SK-N-SH treated with all-trans-retinoic acid at 6 μM for 48 hours (cell line): Measurements from ENCODE around the gene PLEKHO1.

Source experiments
- ATAC-seq: fragments of 200-7000 bp; cut with Tn5 transposase; 3 replicates; pipeline ENCODE4 v1.9.1; 2020; ENCODE audit warnings: mild to moderate bottlenecking, moderate library complexity
- ARNTL ChIP-seq: fragments of 450-650 bp; formaldehyde crosslinking; IDR thresholded peaks from 2 replicates; pipeline ENCODE4 v1.5.0; 2020; ENCODE audit warnings: low read depth, mild to moderate bottlenecking, moderate library complexity, borderline replicate concordance
- BACH2 ChIP-seq: fragments of 250-450 bp; sonication (Bioruptor Pico); IDR thresholded peaks from 2 replicates; pipeline ENCODE4 v1.9.0; 2021; ENCODE audit warnings: mild to moderate bottlenecking, borderline replicate concordance
- CSDC2 ChIP-seq: fragments of 250-450 bp; sonication (Bioruptor Pico); IDR thresholded peaks from 2 replicates; pipeline ENCODE4 v1.5.0; 2020; ENCODE audit warnings: mild to moderate bottlenecking, moderate library complexity
- ESRRG ChIP-seq: fragments of 250-450 bp; sonication (Bioruptor Pico); IDR thresholded peaks from 2 replicates; pipeline ENCODE4 v1.6.1; 2021; ENCODE audit warnings: mild to moderate bottlenecking
- GLIS3 ChIP-seq: fragments of 250-450 bp; sonication (Bioruptor Pico); IDR thresholded peaks from 2 replicates; pipeline ENCODE4 v1.5.0; 2020; ENCODE audit warnings: mild to moderate bottlenecking, moderate library complexity
- ISL1 ChIP-seq: fragments of 250-450 bp; sonication (Bioruptor Pico); IDR thresholded peaks from 2 replicates; pipeline ENCODE4 v2.1.2; 2022; ENCODE audit warnings: mild to moderate bottlenecking, moderate library complexity
- OSR1 ChIP-seq: fragments of 250-450 bp; sonication (Bioruptor Pico); IDR thresholded peaks from 2 replicates; pipeline ENCODE4 v1.8.0; 2022; ENCODE audit warnings: moderate library complexity, mild to moderate bottlenecking, inconsistent platforms
- PPARA ChIP-seq: fragments of 250-450 bp; sonication (Bioruptor Pico); IDR thresholded peaks from 2 replicates; pipeline ENCODE4 v1.5.0; 2020; ENCODE audit warnings: mild to moderate bottlenecking, borderline replicate concordance
- RARB ChIP-seq: fragments of 250-450 bp; sonication (Bioruptor Pico); IDR thresholded peaks from 2 replicates; pipeline ENCODE4 v1.8.0; 2021; ENCODE audit warnings: mild to moderate bottlenecking, moderate library complexity
- TCF4 ChIP-seq: fragments of 250-450 bp; sonication (Bioruptor Pico); IDR thresholded peaks from 2 replicates; pipeline ENCODE4 v1.8.0; 2021; ENCODE audit warnings: mild to moderate bottlenecking, moderate library complexity, borderline replicate concordance
- TOX ChIP-seq: fragments of 250-450 bp; sonication (Bioruptor Pico); IDR thresholded peaks from 2 replicates; pipeline ENCODE4 v1.8.0; 2021; ENCODE audit warnings: mild to moderate bottlenecking, moderate library complexity, borderline replicate concordance
- ZC3H10 ChIP-seq: fragments of 250-450 bp; sonication (Bioruptor Pico); IDR thresholded peaks from 2 replicates; pipeline ENCODE4 v1.5.1; 2021; ENCODE audit warnings: mild to moderate bottlenecking, moderate library complexity
- ZFP3 ChIP-seq: fragments of 250-450 bp; sonication (Bioruptor Pico); IDR thresholded peaks from 2 replicates; pipeline ENCODE4 v1.5.0; 2020; ENCODE audit warnings: mild to moderate bottlenecking, moderate library complexity
- ZFP30 ChIP-seq: fragments of 450-650 bp; formaldehyde crosslinking; IDR thresholded peaks from 2 replicates; pipeline ENCODE4 v1.5.0; 2022; ENCODE audit warnings: mild to moderate bottlenecking, moderate library complexity
- ZNF565 ChIP-seq: fragments of 450-650 bp; formaldehyde crosslinking; conservative IDR thresholded peaks from 2 replicates; pipeline ENCODE4 v1.5.0; 2020; ENCODE audit warnings: low read depth, mild to moderate bottlenecking, moderate library complexity
- ZNF70 ChIP-seq: fragments of 450-650 bp; formaldehyde crosslinking; IDR thresholded peaks from 2 replicates; pipeline ENCODE4 v1.5.0; 2020; ENCODE audit warnings: mild to moderate bottlenecking, moderate library complexity
- ZNF8 ChIP-seq: fragments of 450-650 bp; formaldehyde crosslinking; IDR thresholded peaks from 2 replicates; pipeline ENCODE4 v1.5.0; 2020; ENCODE audit warnings: mild to moderate bottlenecking, moderate library complexity
- TF ChIP-seq, protein P1 (sequence below): fragments of 250-450 bp; sonication (Bioruptor Pico); IDR thresholded peaks from 2 replicates; pipeline ENCODE4 v1.8.0; 2021; ENCODE audit warnings: low read depth, mild to moderate bottlenecking, moderate library complexity, borderline replicate concordance
- TF ChIP-seq, protein P2 (sequence below): fragments of 250-450 bp; sonication (Bioruptor Pico); IDR thresholded peaks from 2 replicates; pipeline ENCODE4 v1.5.0; 2020; ENCODE audit warnings: mild to moderate bottlenecking, moderate library complexity
- TF ChIP-seq, protein P3 (sequence below): fragments of 250-450 bp; sonication (Bioruptor Pico); IDR thresholded peaks from 2 replicates; pipeline ENCODE4 v1.5.1; 2020; ENCODE audit warnings: low read depth, mild to moderate bottlenecking, moderate library complexity
- TF ChIP-seq, protein P4 (sequence below): fragments of 250-450 bp; sonication (Bioruptor Pico); IDR thresholded peaks from 2 replicates; pipeline ENCODE4 v1.8.0; 2020; ENCODE audit warnings: mild to moderate bottlenecking, moderate library complexity, borderline replicate concordance
- TF ChIP-seq, protein P5 (sequence below): fragments of 250-450 bp; sonication (Bioruptor Pico); IDR thresholded peaks from 2 replicates; pipeline ENCODE4 v1.5.1; 2021; ENCODE audit warnings: mild to moderate bottlenecking, moderate library complexity

The PLEKHO1 gene

DNA sequence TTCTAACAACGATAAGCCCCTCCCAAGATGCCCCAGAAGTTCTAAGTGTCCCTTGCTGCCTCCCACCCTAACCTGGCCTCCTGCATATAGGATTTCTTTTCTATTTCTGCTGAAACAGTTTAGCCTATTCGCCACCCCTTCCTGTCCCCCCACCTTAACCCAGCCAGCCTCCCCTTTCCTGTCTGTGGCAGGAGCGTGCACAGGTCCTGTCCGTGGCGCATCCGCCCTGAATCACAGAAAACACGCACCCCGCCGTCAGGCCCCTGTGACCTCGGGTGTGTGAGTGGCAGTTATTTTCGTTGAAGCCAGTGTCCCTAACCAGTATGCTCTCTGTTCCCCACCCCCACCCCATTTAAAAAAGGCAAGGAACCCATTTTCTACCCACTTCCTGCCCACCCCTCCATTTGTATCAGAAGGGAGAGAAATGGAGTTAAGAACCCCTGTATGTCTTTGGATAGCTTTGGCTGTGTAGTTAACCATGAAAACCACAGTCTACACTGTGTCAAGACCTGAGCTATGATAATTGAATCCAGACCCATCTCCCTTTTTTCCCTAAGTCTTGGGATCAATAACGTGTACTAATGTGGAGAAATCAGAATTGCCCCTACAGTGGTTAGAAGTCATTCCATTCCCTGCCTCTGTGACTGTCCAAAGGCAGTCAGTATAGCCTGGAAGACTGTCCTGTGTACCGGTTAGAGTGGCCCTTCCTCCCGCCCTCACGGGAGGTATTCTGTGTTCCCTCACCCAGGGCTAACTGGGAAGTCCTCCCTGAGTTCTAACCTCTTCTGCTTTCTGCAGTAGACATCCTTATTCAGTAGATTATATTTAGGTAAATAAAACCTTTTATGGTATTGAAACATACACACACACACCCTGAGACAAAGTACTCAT lies 1.8 kb downstream of the PLEKHO1 start:
- TF ChIP-seq, protein P1, sequence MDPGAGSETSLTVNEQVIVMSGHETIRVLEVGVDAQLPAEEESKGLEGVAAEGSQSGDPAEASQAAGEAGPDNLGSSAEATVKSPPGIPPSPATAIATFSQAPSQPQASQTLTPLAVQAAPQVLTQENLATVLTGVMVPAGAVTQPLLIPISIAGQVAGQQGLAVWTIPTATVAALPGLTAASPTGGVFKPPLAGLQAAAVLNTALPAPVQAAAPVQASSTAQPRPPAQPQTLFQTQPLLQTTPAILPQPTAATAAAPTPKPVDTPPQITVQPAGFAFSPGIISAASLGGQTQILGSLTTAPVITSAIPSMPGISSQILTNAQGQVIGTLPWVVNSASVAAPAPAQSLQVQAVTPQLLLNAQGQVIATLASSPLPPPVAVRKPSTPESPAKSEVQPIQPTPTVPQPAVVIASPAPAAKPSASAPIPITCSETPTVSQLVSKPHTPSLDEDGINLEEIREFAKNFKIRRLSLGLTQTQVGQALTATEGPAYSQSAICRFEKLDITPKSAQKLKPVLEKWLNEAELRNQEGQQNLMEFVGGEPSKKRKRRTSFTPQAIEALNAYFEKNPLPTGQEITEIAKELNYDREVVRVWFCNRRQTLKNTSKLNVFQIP = no peak
- TF ChIP-seq ZNF565 (CRISPR knock-in tag) = no peak
- TF ChIP-seq, protein P2, sequence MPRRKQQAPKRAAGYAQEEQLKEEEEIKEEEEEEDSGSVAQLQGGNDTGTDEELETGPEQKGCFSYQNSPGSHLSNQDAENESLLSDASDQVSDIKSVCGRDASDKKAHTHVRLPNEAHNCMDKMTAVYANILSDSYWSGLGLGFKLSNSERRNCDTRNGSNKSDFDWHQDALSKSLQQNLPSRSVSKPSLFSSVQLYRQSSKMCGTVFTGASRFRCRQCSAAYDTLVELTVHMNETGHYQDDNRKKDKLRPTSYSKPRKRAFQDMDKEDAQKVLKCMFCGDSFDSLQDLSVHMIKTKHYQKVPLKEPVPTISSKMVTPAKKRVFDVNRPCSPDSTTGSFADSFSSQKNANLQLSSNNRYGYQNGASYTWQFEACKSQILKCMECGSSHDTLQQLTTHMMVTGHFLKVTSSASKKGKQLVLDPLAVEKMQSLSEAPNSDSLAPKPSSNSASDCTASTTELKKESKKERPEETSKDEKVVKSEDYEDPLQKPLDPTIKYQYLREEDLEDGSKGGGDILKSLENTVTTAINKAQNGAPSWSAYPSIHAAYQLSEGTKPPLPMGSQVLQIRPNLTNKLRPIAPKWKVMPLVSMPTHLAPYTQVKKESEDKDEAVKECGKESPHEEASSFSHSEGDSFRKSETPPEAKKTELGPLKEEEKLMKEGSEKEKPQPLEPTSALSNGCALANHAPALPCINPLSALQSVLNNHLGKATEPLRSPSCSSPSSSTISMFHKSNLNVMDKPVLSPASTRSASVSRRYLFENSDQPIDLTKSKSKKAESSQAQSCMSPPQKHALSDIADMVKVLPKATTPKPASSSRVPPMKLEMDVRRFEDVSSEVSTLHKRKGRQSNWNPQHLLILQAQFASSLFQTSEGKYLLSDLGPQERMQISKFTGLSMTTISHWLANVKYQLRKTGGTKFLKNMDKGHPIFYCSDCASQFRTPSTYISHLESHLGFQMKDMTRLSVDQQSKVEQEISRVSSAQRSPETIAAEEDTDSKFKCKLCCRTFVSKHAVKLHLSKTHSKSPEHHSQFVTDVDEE = no peak
- no peak for TF ChIP-seq ESRRG (CRISPR knock-in tag)
- TF ChIP-seq BACH2 = no peak
- no peak for TF ChIP-seq TCF4 (CRISPR knock-in tag)
- no peak for TF ChIP-seq ISL1
- TF ChIP-seq ZFP3 (CRISPR knock-in tag) = no peak
- no peak for TF ChIP-seq ZC3H10 (CRISPR knock-in tag)
- TF ChIP-seq OSR1 (CRISPR knock-in tag) = no peak
- no peak for TF ChIP-seq RARB (CRISPR knock-in tag)
- no peak for TF ChIP-seq PPARA (CRISPR knock-in tag)
- TF ChIP-seq CSDC2 (CRISPR knock-in tag) = no peak
- no peak for TF ChIP-seq ZNF8 (CRISPR knock-in tag)
- TF ChIP-seq, protein P3, sequence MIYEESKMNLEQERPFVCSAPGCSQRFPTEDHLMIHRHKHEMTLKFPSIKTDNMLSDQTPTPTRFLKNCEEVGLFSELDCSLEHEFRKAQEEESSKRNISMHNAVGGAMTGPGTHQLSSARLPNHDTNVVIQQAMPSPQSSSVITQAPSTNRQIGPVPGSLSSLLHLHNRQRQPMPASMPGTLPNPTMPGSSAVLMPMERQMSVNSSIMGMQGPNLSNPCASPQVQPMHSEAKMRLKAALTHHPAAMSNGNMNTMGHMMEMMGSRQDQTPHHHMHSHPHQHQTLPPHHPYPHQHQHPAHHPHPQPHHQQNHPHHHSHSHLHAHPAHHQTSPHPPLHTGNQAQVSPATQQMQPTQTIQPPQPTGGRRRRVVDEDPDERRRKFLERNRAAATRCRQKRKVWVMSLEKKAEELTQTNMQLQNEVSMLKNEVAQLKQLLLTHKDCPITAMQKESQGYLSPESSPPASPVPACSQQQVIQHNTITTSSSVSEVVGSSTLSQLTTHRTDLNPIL (CRISPR knock-in tag) = no peak
- no peak for TF ChIP-seq ARNTL (CRISPR knock-in tag)
- TF ChIP-seq, protein P4, sequence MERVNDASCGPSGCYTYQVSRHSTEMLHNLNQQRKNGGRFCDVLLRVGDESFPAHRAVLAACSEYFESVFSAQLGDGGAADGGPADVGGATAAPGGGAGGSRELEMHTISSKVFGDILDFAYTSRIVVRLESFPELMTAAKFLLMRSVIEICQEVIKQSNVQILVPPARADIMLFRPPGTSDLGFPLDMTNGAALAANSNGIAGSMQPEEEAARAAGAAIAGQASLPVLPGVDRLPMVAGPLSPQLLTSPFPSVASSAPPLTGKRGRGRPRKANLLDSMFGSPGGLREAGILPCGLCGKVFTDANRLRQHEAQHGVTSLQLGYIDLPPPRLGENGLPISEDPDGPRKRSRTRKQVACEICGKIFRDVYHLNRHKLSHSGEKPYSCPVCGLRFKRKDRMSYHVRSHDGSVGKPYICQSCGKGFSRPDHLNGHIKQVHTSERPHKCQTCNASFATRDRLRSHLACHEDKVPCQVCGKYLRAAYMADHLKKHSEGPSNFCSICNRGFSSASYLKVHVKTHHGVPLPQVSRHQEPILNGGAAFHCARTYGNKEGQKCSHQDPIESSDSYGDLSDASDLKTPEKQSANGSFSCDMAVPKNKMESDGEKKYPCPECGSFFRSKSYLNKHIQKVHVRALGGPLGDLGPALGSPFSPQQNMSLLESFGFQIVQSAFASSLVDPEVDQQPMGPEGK = no peak
- no peak for TF ChIP-seq GLIS3
- TF ChIP-seq, protein P5, sequence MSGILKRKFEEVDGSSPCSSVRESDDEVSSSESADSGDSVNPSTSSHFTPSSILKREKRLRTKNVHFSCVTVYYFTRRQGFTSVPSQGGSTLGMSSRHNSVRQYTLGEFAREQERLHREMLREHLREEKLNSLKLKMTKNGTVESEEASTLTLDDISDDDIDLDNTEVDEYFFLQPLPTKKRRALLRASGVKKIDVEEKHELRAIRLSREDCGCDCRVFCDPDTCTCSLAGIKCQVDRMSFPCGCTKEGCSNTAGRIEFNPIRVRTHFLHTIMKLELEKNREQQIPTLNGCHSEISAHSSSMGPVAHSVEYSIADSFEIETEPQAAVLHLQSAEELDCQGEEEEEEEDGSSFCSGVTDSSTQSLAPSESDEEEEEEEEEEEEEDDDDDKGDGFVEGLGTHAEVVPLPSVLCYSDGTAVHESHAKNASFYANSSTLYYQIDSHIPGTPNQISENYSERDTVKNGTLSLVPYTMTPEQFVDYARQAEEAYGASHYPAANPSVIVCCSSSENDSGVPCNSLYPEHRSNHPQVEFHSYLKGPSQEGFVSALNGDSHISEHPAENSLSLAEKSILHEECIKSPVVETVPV (CRISPR knock-in tag) = no peak
- ATAC-seq = peak; percentile 31

DNA sequence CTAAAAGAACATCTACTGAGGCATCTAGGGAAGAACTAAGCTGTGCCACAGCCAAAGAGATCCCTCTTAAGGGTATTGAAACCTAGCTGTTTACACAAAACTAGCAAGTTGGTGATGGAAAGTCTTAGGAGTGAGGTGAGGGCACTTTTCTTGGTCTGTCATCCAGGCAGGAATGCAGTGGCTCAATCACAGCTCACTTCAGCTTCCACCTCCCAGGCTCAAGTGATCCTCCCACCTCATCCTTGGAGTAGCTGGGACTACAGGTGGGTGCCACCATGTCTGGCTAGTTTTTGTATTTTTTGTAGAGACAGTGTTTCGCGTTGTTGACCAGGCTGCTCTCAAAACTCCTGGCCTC lies 2.4 kb downstream of the PLEKHO1 start:
- TF ChIP-seq ARNTL (CRISPR knock-in tag) (no peak), ESRRG (CRISPR knock-in tag) (no peak), TCF4 (CRISPR knock-in tag) (no peak), TOX (no peak), PPARA (CRISPR knock-in tag) (no peak), BACH2 (no peak), ISL1 (no peak), ZNF70 (CRISPR knock-in tag) (no peak), RARB (CRISPR knock-in tag) (no peak), ZFP30 (CRISPR knock-in tag) (no peak), CSDC2 (CRISPR knock-in tag) (no peak), ZNF565 (CRISPR knock-in tag) (no peak)
- TF ChIP-seq, protein P1 = no peak
- TF ChIP-seq, protein P2 = no peak
- TF ChIP-seq, protein P3 (CRISPR knock-in tag) = no peak
- ATAC-seq = peak; percentile 3
